Left ventricle myocardium inferior (tissue), 1 donor: ENCODE measurements around the gene DVL1. TPM values are rescaled to one million over a fixed set of nuclear protein-coding genes. Genes with fewer than 3 reads are reported as not detected.
A peak's percentile ranks its signal among the peaks of the same experiment; 100 is the strongest.

Source experiments
- DNase-seq: peaks from one replicate; pipeline ENCODE4 v3.0.0-alpha.2; 2020
- H3K27ac ChIP-seq: fragments of 200-600 bp; replicated peaks from 2 replicates; pipeline ENCODE4 v1.8.0; 2021
- H3K27me3 ChIP-seq: fragments of 200-600 bp; 2 replicates; pipeline ENCODE4 v1.8.0; 2021; ENCODE audit warnings: low read depth
- H3K36me3 ChIP-seq: fragments of 200-600 bp; 2 replicates; pipeline ENCODE4 v1.8.0; 2021
- H3K4me1 ChIP-seq: fragments of 200-600 bp; 2 replicates; pipeline ENCODE4 v1.8.0; 2021
- H3K4me3 ChIP-seq: fragments of 200-600 bp; 2 replicates; pipeline ENCODE4 v1.8.0; 2021; ENCODE audit warnings: mild to moderate bottlenecking, moderate library complexity
- H3K9me3 ChIP-seq: fragments of 200-600 bp; replicated peaks from 2 replicates; pipeline ENCODE4 v1.8.0; 2021
- CTCF ChIP-seq: fragments of 200-600 bp; IDR thresholded peaks from 2 replicates; pipeline ENCODE4 v1.8.0; 2021; ENCODE audit warnings: antibody characterized with exemption, mild to moderate bottlenecking, borderline replicate concordance
- intact Hi-C: fragments of 100-400 bp; cut with micrococcal nuclease; formaldehyde crosslinking; loops from one replicate; pipeline ENCODE4 v1.11.0; 2022
- total RNA-seq: library from RNA; stranded (reverse); fragmentation: NEBNext Ultra II Directional; extraction: Animal tissue kit (Norgen Biotek cat#: 25700); gene quantifications from one replicate; pipeline ENCODE4 v1.2.1, GENCODE V29; 2021
- donor health status: DM: no; HTN: yes; CAD: no; lungs with severe emphysema.

DVL1 gene
- total RNA-seq, 1 donor from 2014 or later: 93.0 TPM

DNA sequence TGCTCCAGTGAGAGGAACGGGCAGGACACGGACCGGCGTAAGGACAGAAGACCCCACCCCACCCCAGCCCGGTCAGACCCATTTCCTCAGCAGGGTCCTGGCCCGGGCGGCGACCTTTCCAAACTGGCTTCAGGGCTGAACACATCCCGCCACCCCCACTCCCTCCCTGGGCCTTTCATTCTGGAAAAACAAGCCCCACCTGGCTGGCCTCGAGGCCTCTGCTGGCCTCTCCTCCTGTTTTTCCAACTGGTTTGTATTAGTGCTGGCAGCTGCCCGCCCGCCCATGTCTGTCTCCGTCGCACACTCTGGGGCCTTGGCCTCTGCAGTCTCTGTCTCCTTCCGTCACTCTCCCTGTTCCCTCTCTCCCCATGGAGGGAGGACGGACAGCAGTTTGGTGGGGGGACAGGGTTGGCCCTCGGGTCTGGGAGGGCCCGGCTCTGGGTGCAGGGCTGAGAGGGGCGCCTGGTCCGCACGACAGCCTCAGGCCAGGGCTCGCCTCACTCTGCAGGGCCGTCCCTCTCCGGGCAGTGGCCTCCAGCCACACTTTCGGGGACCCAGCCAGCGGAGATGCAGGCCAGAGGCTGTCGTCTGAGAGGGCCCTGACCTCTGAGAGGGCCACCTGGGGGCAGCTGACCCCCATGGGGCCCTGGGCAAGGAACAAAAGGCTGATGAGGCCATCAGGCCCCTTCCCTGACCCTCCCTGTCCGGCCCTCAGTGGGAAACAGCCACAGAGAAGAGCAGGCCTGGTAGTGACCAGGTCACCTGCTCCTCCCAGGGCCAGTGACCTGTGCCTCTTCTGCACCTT is 10.6 kb upstream of the DVL1 start:
- Histone ChIP-seq H3K4me1 (peaks cover 53% of the 10 kb centered on the region), H3K27ac (peak overlapping the region; percentile 84), H3K27me3 (peaks cover 63% of the 10 kb centered on the region), H3K9me3 (no peaks in the 10 kb centered on the region), H3K36me3 (no peaks in the 10 kb centered on the region), H3K4me3 (peak overlapping the region; percentile 69)
- intact Hi-C loops: no loop called here
- TF ChIP-seq CTCF: no peak
- peak; percentile 60 for DNase-seq

GRCh38 chr1:1359308-1359663 is 10.1 kb upstream of the DVL1 start:
- Histone ChIP-seq H3K36me3 (no peaks in the 10 kb centered on the region), H3K27ac (peak overlapping the region; percentile 84), H3K27me3 (peaks cover 69% of the 10 kb centered on the region), H3K4me1 (peaks cover 59% of the 10 kb centered on the region), H3K9me3 (no peaks in the 10 kb centered on the region), H3K4me3 (peak overlapping the region; percentile 69)
- intact Hi-C loops: no loop called here
- DNase-seq: peak; percentile 35
- TF ChIP-seq CTCF: no peak

DNA sequence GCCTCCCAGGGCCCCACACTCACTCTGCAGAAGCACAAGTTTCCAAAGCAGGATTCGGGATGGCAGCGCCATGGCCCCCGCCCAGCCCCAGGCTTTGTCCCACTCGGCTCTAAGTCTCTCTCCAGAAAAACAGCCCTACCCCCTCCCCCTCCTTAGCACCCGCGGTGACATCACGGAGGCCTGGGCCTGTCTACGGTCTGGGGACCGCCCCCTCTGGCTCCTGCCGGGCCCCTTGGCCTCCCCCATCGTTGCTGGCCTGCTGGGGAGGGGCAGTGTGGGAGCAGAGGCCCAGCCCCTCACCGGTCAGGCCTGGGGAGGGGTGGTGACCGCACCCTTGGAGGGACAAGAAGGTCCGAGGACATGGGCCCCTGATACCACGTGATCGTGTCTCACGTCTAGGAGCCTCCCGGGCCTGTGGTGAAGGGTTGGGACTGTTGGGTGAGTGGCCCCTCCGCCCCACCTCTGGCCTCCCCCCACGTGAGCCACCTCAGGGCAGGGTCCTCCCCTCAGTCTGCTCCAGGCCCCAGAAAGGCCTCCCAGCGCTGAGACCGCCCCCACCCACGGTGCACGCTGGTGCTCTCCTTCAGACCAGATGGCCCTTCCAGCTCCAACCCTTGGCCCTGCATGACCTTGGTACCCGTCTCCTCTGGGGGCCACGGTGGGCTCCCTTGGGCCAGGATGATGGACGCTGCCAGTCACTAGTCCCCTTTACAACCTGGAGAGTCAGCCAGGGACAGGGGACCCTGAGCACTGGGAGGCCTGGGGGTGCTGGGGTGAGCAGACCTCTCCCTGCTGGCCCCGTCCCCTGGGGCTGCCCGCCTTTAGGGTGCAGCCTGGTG is 9.4 kb upstream of the DVL1 start, which contains the start of gene MXRA8:
MXRA8 (minus strand) TSS at position 123 of the 839 bp plus-strand sequence; CDS start at position 72, 51 bp downstream.
- peak within 1 kb of the TSS; percentile 69 for H3K4me3 ChIP-seq
- DNase-seq: peak; percentile 80
- H3K36me3 ChIP-seq: no peaks in the 10 kb centered on the region
- peaks cover 75% of the 10 kb centered on the region for H3K27me3 ChIP-seq
- peaks cover 66% of the 10 kb centered on the region for H3K4me1 ChIP-seq
- TF ChIP-seq CTCF: no peak
- H3K9me3 ChIP-seq: no peaks in the 10 kb centered on the region
- intact Hi-C loops: no loop called here
- H3K27ac ChIP-seq: peak within 1 kb of the TSS; percentile 84

- TF ChIP-seq CTCF: no peak
- H3K27me3 ChIP-seq: peaks cover 82% of the 10 kb centered on the region
- intact Hi-C loops: no loop called here
- no peaks in the 10 kb centered on the region for H3K36me3 ChIP-seq
- peaks cover 73% of the 10 kb centered on the region for H3K4me1 ChIP-seq
- peak overlapping the region; percentile 84 for H3K27ac ChIP-seq
- DNase-seq: no peak
- peak overlapping the region; percentile 69 for H3K4me3 ChIP-seq
- H3K9me3 ChIP-seq: no peaks in the 10 kb centered on the region
Measured at GRCh38 chr1:1357871-1358432, 8.7 kb upstream of the DVL1 start.

DNA sequence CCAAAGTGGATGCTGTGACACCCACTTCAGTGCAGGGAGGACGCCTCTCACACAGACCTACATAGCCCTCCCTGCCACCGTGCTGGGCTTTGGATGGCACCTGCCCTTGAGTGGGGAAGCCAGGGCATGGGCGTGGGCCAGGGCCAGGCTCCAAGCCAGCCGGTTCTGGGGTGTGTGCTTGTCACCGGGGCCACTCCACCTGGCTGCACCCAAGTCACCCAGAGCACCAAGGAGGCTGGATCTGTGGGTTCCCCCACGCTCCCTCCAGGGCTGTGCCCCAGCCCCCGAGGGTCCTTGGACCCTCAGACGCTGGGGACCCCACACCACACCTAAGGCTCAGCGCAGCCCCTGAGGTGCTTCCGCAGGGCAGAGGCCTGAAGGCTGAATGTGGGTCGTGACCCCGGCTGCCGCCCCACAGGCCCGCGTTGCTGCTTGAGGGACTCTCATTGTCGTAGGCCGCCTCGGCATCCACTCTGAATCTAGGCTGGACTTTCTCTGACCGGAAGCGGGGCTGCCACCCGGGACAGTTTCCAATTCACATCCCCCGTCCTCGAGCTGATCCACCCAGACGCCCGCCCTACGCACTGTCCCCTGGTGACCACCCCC is 7.7 kb upstream of the DVL1 start:
- Histone ChIP-seq H3K9me3 (no peaks in the 10 kb centered on the region), H3K27me3 (peaks cover 88% of the 10 kb centered on the region), H3K36me3 (no peaks in the 10 kb centered on the region), H3K27ac (peak overlapping the region; percentile 84), H3K4me1 (peaks cover 77% of the 10 kb centered on the region), H3K4me3 (peak overlapping the region; percentile 69)
- DNase-seq: no peak
- TF ChIP-seq CTCF: no peak
- intact Hi-C loops: no loop called here
